Fibroblast of skin of left biceps (primary cell): ENCODE results near the gene CREB3L2.

Experiments
- DNase-seq, 2 experiments: peaks; one replicate each; pipeline ENCODE4 v3.0.0-alpha.2; 2013; ENCODE audit warnings: low read depth in 2 of 2

CREB3L2 gene

GRCh38 chr7:137898839-137899721 lies 102.8 kb downstream of the CREB3L2 start:
- peak; percentile 21 to 27 for DNase-seq

DNA sequence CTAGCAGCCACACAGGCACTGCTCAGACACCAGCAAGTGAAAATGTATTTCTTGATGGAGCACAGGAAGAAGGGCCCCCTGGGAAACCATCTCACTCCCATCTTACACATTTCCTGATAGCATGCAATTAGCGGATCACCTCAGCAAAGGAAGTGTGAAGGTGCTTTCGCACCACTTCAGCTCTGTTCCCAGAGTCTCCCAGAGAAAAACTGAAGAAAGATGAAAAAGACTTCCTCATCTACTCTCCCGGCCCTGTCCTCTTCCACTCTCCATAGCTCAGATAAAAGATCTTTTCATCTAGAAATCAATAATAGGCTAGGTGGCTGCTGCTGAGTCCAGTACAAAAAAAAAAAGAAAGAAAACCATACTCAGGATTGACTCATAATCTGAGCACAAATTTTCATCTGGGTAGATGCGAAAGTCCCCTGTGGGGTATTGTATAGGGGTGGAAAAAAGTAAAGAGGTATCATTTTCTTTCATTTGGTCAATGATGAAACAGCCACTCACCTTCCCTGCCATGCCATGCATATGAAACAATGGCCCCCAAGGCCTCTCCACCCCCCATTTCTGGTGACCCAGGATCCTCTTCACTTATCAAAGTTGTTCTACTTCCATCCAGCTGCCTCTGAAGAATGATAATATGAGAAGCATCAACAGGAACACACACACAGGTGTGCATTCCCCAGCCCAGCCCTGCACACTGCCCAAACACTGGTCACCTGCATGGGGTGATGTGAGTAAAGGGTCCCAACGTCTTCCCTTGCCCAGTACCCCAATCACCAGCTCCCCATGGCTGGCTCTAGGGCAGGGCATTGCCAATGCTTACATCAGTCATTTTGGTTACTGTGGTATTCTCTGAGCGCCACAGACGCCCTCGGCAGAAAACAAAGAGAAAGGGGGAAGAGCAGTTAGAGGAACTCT lies 106.3 kb downstream of the CREB3L2 start:
- no peak for DNase-seq

DNA sequence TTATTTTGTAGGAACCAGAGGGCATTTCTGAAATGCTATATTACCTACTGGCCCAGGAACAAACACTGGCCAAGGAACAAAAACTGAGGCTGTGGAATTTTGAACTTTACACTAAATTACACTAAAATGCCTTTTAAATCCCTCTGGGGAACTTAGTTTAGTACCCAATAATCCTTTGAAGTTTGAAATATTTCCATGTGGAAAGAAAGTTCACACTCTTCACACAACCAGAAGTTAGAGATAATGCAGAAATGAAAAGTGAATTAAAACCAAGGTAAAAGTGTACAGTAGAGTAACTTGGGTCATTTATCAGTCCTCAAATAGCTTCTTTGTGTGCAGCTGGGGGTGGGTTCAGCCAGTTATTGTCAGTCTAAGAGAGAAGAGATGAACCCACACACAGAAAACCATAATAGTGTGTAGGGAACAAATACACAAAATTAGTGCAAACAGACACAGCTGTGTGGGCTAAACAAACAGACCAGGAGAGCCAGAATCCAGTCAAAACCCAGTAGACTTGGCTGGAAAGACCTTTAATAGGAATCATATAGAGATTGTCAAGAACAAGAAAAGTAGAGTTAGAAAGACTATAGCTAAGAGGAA lies 108.6 kb downstream of the CREB3L2 start:
- no peak for DNase-seq

- no peak for DNase-seq
These were observed 110.8 kb downstream of the CREB3L2 start for GRCh38 chr7:137891016-137891655.

DNA sequence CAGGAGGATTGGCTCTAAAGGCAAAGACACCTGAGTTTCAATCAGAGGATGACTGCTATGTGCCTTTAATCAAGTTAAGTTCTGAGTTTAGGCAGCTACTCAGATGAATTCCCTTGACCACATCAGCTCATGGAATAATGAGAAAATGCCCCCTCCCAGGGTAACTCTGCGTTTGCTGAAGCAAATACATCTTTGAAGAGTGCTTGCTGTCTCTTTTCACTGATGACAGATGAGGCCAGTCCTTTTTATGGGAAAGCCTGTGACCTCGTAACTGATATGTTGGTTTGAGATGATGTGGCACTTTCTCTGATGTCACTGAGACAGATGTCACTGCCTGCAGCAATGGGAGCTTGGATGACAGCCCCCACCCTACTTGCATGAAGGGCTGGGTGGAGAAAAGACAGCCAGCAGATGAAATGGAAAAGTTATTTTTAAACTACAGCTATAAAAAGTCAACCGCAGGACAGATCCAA lies 111.4 kb downstream of the CREB3L2 start:
- DNase-seq: no peak

DNA sequence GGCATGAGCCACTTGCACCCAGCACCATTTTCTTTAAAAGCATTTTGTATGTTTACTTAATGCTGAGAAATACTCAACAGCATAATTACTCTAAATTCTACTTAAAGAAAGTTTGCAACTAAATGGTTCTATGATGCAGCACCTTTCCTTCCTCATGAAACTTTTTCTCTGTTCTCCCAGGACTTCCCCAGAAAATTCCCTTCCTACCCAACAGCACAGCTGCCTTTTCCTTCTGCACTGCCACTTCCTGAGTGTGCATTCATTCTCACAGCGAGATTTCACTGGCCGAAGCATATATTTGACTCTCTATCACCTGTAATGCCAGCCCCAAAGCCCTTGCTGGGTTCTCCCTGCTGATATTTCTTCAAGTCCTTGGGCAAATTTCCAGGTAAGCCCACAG lies 113.6 kb downstream of the CREB3L2 start:
- no peak for DNase-seq

DNA sequence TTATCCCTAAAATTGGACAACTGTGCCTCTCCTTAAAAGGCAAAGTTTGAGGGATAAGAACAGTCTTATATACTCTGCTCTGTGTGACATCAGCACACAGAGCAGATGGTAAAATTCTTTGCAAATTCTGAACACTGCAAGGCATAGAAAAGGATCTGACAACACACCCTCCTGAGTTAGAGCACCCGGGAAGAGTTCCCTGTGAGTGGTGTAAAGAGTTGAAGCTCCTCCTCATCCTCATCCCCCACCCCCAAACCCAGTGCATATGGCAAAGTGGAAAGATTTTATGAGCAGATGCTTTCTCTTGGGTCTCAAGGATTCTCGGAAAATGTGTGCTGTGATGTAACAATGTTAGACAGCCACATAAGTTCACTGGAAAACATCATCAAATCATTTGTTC lies 115.1 kb downstream of the CREB3L2 start:
- peak; percentile 38 to 47 for DNase-seq

DNA sequence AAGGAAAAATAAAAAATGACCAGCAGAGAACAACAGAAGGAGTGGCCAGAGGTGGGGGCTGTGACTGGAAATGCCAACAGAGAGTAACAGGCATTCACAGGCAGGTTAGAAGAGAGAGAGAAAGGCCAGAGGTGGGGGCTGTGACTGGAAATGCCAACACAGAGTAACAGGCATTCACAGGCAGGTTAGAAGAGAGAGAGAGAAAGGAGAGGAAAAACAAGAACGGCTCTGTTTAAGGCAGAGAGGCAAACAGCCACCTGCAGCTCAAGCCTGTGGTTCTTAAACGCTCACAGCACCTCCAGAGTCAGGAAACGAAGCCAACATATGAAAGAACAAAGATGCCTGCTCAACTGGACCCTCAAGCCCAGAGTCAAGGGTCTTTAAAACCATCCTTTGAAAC lies 115.6 kb downstream of the CREB3L2 start:
- no peak for DNase-seq

DNA sequence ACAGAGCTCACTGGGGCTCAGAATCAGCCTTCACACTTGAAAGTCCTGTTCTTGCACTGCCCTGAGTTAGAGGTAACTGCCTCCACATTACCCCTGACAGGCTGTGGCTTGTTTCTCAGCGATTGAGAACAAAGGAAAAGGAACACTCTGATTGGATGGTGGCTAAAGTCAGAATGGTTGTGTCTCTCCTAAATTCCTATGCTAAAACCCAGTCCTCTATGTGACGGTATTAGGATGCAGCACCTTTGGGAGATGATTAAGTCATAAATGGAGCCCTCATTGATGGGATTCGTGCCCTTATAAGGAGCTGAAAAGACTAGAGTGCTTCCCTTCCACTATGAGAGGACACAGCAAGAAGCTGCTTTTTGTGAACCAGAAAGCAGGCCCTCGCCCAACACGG lies 116.2 kb downstream of the CREB3L2 start:
- DNase-seq: no peak

DNA sequence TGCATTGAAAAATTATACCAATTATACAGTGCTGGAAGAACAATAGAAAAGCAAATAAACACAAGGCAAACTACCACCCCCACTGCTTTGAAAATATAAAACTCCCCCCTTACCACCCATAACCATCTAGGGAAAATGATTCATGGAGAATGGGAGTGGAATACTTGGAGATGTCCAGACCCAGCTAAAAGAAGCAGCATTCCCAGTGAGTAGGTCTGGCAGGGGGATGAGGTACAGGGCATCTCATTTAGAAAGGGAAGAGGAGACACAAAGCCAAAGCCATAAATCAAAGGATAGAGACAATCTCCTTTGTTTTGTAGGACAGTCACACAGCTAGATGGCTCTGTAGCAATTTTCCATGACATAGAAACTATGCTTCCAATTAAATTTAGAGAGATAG lies 119.1 kb downstream of the CREB3L2 start:
- DNase-seq: no peak

DNA sequence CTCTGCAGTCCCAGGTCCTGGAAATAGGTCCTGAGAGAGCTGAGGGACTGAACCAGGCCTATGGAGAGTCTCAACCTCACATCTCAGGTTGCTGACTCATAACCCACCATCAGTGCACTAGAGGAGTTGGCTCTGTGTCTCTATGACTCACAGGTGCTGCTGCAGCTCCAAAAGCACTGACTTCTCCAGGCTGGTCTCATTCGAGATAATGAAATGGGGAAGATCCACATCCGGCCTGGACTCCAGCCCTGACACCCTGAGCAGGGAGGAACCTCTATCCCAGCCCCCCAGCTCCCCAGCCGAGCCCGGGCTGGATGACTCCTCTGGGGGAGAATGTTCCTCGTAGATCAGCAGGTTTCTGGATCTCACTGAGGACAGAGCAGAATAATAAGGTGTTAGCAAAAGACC lies 119.6 kb downstream of the CREB3L2 start:
- DNase-seq: peak; percentile 97

DNA sequence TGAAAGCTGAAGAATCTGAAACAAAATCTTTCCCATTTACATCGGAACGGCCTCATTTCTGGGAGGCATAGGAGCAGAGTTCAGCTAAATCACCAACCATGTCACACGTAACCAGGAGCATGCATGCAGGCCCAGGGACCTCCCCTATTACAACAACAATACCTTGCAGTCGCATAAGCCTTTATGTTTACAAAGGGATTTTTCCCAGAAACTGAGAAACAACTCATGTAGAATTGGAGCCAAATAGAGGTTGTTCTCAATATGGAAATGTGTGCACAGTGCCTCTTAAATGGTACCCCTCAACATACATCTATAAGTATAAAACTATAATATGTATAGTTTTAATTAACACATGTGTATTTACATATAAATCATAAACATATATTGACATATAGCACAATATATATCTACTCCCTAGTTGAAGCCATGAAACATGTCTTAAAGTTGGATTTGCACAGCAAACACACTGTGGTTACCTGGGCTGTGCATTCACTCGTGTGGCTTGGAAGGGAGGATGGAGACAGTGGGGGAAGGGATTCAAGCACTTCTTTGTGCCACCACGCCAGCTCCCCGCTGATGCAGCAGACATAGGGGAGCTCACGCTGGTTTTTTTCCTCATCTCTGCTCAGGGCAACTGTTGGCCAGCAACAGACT lies 120.2 kb downstream of the CREB3L2 start:
- DNase-seq: no peak

- DNase-seq: peak; percentile 23 to 31
These were observed 121.5 kb downstream of the CREB3L2 start for GRCh38 chr7:137880432-137880831.

GRCh38 chr7:137879357-137880158 lies 122.3 kb downstream of the CREB3L2 start:
- no peak for DNase-seq

GRCh38 chr7:137878333-137878961 lies 123.4 kb downstream of the CREB3L2 start:
- DNase-seq: no peak

DNA sequence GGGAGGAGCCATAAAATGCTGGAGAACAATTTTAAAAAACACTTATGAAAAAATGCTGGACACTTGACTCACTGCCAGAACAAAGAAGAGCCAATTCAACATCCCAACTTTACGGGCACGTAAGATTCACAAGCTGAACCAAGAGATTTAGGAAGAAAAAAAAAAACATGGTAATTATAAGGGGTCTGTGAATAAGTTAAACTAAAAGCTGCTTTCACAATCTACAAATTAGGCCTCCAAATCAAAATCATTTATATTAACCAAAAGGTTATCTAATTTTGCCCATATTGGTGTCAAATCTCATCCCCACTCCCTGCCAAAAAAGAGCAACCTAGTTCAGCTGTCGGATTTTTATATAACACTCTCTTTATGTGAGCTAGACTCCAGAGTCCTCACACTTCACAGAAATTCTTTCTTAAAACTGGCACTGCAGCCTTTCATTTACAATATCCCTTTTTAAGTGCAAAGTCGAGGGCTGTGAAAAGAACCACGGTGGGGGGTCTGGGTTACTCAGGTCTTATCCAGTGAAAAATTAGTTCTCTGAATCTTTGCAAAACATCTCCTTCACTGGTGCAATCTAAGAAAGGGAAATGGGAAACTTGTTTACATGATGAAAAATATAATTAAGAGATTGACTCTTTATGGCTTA lies 124.7 kb downstream of the CREB3L2 start:
- no peak for DNase-seq

- DNase-seq: no peak
These were observed 126.1 kb downstream of the CREB3L2 start for GRCh38 chr7:137875746-137876145.

- peak; percentile 95 to 96 for DNase-seq
These were observed 127.7 kb downstream of the CREB3L2 start for GRCh38 chr7:137873979-137874777.
